NCI-H69 (cell line): ENCODE results near the gene SP110.

Experiments used
- DNase-seq: peaks from one replicate; lab custom pipeline; 2025; lab: John Stamatoyannopoulos, UW

SP110 gene

DNA sequence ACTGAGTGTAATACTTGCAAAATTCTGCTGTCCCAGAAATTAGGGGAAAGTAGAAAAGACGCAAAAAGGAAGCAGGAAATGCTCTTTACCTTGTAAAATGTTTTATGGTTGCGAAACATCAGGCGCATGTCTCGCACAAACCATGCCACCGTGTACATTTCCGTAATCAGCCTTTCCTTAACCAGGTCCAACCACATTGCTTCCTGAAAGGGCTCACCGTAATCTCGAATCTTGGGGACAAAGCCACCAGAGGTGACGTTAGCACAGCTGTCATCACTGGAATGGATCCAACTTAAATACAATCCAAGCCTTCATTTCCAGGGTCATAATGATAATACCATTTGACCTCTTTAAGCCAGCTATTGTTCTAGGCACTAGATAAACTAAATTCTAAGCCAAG lies 49.3 kb downstream of the SP110 start:
- peak; percentile 80 for DNase-seq

DNA sequence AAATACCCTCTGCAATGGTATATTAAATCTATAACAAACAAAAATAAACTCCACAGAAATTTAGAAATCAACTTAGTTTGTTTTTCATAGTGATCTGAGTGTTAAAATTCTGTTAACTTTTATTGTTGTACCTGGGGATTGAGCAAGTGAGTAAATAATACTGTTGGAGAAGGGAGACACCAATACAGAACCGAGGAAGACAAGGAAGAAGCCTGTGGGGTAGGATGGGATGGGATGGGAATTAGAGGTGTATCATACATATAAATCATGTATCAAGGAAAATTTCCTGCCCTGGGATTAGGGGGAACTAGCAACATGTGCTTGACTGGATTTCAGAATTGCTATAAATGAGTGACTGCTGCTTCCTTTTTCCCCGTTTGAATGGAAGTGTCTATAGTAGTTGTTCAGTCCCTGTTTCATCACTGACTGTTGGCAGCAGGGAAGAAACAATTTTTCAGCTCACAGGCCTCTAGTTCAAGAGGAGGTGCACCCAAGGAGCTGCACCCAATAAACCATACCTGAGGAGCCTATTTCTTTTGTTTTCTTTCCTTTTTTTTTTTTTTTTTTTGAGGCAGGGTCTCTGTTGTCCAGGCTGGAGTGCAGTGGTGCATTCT lies 53.1 kb downstream of the SP110 start:
- DNase-seq: no peak

DNA sequence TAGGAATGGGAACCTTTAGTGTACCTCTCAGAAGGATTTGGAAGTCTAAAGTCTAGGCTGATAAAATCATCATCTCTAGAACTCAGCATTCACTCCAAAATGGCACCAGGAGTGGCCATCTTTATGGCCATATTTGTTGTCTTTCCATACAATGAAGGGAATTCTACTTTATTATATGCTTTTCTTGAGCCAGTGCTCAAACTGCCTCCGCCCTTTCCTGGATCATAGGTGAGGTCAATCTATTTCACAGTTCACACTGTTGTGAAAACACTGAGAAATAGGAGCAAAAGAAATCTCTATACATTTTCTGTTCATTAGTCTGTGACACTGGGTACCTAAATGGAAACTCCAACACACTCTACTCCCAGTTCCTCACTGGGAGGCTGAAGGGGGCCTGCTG lies 55.6 kb downstream of the SP110 start:
- DNase-seq: no peak

DNA sequence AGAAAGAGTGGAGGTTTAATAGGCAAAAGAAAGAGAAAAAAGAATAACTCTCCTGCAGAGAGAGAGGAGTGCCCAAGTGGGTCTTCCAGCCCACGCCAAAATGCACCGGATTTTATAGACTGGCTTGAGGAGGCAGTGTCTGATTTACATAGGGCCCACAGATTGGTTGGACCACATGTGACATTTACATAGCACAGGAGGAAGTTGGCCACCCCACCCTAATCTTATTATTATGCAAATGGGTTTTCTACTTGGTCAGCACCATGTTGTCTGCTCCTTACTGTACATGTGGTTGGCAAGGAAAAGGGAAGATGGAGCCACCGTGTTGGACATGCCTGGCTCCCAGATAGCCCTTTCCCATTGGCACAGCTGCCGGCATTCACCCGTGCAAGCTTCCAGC lies 56.8 kb downstream of the SP110 start:
- DNase-seq: peak; percentile 2

DNA sequence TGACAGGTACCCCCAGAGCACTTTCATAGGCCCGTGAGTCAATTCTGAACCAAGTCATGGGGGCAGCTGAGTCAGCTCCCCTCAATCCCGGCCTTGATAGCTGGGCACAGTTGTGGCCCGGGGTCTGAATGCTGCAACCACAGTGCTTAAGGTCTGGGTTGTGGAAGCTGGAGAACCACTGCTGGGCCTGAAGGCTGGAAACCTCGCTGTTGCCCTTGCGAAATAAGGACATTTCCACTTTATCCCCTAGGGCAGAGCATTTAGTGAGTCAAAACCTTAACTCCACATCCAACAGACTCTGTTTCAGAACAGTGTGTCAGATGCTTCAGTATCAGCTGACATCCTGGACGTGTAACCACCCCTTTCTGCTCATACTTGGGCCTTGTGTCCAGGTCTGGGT lies 58.6 kb downstream of the SP110 start:
- no peak for DNase-seq

DNA sequence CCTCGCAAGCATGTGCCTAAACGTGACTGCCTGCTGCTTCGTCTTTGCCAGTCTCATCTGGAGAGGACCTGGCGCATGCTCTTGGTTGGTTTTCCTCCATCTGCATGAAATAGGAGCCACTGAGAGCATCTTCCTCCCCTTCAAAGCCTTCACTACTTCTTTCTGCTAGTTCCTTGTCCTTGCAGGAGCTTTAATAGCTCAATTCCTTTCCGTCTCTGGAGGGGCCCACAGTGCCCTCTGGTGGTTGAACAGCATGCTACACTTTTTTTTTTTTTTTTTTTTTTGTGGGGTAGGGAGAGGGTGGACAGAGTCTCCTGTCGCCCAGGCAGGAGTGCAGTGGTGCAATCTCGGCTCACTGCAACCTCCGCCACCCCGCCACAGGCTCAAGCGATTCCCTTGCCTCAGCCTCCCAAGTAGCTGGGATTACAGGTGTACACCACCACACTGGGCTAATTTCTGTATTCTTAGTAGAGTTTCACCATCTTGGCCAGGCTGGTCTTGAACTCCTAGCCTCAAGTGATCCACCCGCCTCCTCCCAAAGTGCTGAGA lies 59.6 kb downstream of the SP110 start:
- peak; percentile 40 for DNase-seq

DNA sequence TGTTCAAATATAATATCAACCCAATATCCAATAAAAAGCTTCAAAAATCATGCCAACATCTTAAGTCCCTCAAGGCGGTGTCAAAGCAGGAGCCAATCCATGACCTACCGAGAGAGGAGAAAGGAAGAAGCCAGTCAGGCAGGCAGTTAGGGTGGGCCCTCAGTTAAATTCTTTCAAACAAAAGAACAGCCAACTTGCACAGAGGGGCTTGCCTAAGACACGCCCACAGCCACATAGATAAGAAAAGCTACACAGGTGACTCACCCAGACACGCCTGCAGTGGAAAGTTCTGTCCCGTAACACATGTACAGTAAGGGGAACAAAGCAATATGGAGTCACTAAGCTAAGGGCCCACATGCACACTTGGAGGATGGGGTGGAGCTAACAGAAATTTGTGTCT lies 61.3 kb downstream of the SP110 start:
- DNase-seq: no peak

DNA sequence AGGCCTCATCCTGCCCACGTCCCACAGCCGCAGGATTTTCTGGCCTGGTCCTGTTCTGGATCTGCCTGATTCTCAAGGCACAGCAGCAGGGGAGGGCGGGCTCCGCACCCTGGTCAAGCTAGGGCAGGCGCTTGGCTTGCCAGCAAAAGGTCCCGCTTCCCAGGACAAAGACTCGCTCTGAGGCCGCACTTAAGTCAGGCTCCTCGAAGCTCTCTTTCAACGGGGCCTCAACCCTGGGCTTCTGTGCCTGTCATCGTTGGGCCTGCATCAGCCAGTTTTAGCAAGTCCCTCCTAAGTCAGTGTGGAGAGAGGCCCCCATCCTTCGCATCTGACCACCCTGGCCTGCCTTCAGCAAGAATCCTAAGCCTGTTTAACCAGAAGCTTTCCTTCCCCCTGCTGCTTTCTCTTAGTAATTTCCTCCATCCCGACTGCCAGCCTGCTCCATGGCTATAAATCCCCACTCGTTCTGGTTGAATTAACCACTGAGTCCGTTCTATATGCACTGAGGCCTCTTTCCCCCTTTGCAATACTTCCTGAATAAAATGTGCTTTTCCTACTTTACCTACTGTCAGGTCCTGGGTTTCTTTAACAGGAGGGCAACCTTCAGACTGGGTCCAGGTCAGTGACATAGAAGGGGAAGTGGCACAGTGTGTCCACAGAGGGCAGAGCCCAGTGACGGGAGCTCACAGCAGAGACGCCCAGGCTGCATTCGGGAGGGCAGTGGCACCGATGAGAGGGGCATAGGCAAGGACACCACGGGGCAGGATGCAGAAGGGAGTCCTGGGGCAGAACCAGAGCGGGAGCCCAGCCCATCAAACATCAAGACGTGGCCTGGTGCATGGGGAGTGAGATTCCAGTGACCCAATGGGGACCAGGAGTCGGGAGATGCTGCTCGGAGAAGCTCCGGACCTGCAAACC lies 62.7 kb downstream of the SP110 start:
- DNase-seq: no peak

DNA sequence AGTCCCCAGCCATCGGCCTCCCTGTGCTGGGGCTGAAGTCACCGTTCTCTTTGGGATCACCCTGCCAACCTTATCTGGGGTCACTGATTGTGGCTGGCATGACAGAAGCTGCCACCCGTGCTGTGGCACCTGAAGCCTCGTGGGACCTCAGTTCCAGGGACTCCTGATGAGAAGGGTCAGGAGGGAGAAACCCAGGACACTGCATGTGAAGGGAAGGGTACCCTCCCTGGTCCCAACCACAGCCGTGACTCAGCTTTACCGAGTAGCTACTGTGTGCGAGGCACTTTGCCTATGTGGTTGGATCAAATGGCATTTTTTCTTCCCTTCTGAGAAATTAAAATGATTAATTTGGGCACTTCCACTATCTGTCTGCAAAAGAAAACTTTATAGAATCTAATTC lies 64.4 kb downstream of the SP110 start:
- no peak for DNase-seq

DNA sequence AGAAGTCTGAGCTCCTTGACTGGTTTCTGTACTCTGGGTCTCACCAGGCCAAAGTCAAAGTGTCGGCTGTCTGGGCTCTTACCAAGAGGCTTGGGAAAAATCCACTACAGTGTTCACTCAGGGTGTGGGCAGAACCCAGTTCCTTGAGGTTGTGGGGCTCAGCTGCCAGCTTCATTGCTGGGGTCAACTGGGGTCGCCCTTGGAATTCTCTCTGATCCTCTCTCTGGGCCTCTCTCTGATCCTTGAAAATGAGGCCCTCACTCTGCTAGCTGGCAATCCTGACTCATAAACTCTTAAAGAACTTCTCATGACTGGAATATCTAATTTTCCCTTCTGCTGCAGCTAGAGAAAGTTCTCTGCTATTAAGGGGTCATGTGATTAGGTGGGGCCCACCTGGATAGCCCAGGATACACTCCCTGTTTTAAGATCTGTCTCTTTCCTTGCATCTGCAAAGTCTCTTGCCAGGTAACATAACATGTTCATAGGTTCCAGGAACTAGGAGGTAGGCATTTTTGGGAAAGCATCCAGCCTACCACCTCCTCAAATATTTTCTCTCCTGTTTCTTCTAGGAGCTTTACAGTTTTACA lies 66.3 kb downstream of the SP110 start:
- DNase-seq: no peak

DNA sequence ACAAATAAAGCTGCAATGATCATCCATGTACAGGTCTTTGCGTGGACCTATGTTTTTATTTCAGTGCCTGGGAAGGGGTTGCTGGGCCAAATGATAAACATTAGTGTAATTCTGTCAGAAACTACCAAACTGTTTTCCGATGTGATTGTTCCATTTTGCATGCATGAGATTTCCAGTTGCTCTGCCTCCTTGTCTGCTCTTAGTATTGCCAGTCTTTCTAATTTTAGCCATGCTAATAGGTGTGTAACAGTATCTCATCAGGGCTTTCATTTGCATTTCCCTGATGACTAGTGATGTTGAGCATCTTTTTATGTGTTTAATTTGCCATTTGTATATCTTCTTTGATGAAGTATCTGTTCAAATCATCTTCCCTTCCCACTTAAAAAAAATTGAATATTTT lies 67.5 kb downstream of the SP110 start:
- DNase-seq: no peak

DNA sequence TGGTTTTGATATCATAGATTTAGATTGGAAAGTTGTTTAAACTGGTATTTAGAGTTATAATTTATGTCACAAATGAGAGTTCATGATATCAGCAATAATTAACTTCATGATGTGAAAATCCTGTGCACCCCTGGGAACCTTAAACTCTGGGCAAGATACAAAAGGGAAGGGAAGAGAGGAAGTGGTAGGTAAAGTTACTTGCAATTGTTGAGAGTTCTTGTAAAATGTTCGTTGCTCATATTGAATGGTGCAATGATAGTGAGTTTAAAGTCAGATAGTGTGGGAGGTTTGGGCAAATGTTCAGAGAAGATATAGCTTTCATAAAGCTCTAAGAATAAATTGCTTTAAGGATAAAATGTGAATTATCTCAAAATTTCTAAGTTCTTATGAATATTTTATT lies 75.4 kb downstream of the SP110 start:
- no peak for DNase-seq

DNA sequence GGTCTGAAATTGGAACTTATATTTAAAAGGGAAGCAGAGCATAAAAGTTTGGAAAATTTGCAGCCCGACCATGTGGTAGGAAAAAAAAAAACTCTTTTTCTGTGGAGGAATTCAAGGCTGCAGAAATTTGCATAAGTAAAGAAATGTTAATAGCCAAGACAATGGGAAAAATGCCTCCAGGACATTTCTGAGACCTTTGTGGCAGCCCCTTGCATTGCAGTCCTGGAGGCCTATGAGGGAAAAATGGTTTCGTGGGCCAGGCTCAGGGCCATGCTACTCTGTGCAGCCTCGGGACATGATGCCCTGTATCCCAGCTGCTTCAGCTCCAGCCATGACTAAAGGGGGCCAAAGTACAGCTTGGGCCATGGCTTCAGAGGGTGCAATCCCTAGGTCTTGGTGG lies 79.1 kb downstream of the SP110 start:
- DNase-seq: no peak

DNA sequence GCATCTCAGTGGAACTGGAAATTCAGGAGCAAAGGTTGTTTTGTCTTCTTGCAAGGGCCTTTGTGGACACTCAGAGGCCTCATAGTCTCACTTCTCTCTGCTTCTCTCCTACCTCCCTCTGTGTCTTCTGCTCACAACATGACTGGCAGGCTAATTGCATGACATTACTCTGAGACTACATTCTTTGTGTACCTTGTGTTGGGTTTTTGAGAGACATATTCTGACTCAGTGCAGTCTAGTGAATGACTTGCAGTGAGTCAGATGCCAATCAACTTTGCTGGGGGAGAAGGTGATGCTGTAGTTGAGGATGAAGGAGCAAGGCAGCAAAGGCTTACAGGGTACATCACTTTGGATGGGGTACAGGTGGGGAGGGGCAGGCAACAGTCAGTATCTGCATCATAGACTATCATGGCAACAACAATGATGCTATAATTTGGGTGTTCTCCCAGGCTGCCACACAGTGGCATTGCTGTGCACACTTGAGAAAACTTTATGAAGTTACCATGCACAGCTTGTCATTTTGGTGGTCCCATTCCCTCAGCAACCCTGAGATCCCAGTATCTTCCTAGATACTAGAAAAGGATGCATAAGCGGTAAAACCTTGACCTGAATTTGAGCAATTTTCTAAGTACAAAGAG lies 81.8 kb downstream of the SP110 start:
- no peak for DNase-seq

DNA sequence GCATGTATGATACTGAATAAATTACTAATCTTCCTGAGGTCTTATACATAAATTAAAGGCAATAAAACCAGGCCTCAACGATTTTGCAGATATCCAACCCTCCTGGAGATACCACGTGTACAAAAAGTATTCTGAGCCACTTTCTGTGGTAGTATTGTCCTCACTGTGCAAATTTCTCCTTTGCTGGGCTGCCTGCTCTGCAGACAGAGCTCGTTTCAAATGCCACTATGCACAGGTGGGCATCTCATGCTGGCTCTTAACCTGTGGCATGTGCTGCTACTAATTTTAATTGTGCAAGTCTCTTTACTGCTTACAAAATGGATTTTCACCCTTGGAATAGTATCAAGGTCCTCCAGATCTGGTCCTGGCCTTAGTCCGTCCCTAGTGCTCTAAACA lies 84.7 kb downstream of the SP110 start:
- no peak for DNase-seq

DNA sequence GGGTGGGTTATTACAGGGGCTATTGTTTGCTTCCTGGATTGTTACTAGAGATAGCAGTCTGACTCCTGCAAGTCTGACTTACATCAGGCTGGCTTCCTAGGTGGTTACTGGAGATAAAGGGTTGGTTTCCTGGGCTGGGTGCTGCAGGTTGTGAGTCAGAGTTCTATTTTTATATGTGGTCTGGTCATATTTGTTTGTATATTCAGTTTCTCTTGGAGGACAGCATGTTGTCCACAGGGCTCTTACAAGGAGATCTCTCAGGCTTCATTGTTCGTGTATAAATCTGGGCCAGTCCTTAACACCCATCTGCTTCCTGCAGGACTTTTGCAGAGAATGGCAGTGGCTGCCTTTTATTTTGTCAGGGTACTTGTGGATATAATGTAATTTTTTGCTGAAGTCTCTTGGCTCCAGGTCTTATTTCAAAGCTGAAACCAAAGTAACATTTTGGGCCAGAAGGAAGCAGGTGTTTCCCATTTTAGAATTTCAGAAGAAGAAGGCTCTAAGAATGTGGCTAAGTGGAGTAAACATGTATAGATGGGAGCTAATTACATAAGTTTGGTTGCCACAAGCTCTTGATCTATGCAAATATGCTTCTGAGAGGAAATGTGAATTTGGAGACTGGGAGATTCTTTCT lies 85.2 kb downstream of the SP110 start:
- DNase-seq: peak; percentile 41

DNA sequence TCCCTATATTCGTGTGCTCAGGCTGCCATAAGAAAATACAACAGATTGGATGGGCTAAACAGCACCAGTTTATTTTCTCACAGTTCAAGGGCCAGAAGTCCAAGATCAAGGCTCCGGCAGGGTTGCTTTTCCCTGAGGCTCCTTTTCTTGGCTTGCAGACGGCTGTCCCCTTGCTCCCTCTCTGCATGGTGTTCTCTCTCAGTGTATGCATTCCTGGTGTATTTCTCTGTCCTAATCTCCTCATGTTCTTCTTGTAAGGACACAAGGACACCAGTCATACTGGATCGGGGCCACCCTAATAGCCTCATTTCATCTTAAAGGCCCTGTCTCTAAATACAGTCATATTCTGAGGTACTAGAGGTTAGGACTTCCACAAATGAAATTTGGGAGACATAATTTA lies 88.4 kb downstream of the SP110 start:
- DNase-seq: no peak

DNA sequence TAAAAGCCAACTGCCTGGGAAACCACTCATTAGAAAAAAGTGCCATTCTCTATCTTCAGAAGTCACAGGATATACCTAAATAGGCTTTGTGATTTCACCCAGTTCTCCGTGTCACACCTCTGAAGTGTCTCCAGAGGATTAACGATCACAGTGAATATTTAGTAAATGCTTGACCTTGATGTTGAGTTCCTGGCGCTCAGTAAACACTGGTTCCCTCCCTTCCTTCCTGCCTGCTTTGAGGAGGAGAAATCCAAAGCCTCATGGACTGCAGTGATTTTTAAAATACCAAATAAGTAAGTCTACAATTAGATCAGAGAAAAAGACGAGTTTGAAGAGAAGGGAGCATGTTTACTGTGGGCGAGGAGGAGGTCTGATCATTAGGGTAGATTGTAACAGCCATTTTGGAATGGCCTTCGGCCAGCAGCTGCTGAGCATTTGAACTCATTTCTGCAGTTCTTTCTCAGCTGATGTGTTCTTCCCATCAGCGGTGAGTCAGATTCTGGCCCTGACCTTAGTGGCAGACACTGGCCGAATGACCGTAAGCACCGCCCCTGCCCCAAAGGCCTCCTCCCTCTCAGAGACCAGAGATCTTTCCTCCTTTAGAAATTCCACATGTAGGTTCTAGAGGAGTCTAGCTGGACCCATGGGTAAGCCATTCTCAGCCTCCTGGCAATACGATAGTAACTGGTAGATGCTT lies 89.0 kb downstream of the SP110 start:
- DNase-seq: peak; percentile 30

DNA sequence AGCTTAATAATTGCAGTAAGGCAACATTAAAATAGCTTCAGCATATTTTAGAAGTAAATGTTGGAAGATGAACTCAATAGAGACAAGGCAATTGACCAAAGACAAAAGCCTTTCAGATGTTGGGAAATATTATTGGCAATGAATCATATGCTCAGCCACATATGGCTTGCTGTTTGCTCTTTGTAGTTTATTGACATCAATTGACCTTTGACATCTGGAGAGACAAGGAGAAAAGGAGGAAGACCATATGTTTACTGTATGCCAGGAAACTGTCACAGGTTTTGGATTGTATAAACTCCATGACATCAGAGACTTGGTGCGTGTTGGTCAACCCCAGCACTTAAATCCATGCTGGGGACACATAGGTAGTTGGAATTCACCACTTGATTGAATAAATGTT lies 90.4 kb downstream of the SP110 start:
- DNase-seq: peak; percentile 81

DNA sequence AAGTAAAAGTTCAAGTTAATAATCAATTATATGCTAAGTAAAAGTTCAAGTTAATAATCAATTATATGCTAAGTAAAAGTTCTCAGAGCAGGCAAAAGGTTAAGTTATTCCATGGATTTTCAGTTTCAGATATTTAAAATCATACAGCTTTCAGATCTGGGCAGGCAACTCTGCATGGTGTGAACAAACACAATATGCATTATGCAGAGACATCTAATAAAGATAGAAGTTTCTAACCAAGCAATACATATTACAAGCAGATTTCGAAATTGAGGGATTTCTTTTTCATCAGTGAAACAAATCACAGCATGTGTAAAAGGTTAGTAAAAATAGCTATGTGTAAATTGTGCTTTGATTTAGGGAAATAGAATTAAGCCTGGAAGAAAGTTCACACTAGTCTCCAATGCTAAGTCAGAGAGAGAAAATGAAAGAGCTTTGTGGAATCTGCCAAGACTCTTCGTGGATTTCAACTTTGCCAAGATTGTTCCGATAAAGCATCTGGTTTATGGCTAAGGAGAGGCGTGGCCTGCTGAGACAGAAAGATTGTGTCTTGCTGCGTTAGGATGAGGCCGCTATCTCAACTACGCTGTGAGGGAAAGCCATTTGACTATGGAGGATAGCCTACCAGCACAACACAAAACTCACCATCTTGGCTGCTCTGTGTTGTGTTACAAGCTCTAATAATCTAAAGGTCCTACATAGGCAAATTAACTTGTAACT lies 91.0 kb downstream of the SP110 start:
- no peak for DNase-seq

DNA sequence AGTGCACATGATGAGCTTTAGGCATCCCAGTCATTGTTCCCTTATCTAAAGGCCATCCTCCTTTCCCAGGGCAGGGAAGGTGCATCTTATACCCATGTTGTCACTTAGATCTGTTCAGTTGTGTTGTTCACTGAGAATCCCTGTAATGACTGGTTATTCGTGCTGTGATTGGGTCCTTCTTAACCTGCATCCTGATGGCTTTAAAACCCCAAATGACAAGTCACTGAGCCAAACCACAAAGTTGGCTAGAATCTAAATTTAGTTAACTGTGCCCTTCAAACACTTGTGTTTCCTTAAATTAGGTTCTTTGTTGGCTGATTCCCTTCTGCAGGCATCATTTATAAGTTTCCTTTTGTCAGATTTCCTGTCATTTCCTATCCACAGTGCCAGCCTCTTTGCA lies 92.6 kb downstream of the SP110 start:
- no peak for DNase-seq
